G401.6 (cell line): Measurements from ENCODE around the gene GLRX5.

Experiments
- FAIRE-seq: peaks from 2 replicates; lab custom pipeline; 2012; peaks lifted over from hg19 to GRCh38; lab: Jason Lieb, UNC

Gene GLRX5

GRCh38 chr14:95534299-95535225, at the start of gene GLRX5:
TSS of gene GLRX5 (plus strand) at chr14:95535050. CDS start at chr14:95535090, 40 bp downstream.
- FAIRE-seq, result peak; percentile 99

- FAIRE-seq, result no peak
These were observed 49.5 kb upstream of the GLRX5 start for GRCh38 chr14:95485222-95485819.

GRCh38 chr14:95486875-95487668, 47.8 kb upstream of the GLRX5 start:
- FAIRE-seq, result no peak

GRCh38 chr14:95487669-95488084, 47.2 kb upstream of the GLRX5 start:
- no peak for FAIRE-seq

- FAIRE-seq, result no peak
These were observed 46.3 kb upstream of the GLRX5 start for GRCh38 chr14:95488376-95489213.

- FAIRE-seq, result no peak
These were observed 45.4 kb upstream of the GLRX5 start for GRCh38 chr14:95489214-95490137.

GRCh38 chr14:95490138-95490509, 44.7 kb upstream of the GLRX5 start:
- FAIRE-seq, result no peak

- no peak for FAIRE-seq
These were observed 44.0 kb upstream of the GLRX5 start for GRCh38 chr14:95490727-95491451.

GRCh38 chr14:95491936-95492608, 42.8 kb upstream of the GLRX5 start:
- FAIRE-seq, result no peak

GRCh38 chr14:95493503-95493902, 41.3 kb upstream of the GLRX5 start:
- no peak for FAIRE-seq

- FAIRE-seq, result no peak
These were observed 40.9 kb upstream of the GLRX5 start for GRCh38 chr14:95493976-95494375.

GRCh38 chr14:95494456-95494855, 40.4 kb upstream of the GLRX5 start:
- FAIRE-seq, result no peak

GRCh38 chr14:95495076-95495475, 39.8 kb upstream of the GLRX5 start:
- FAIRE-seq, result no peak

- no peak for FAIRE-seq
These were observed 39.3 kb upstream of the GLRX5 start for GRCh38 chr14:95495538-95496025.

- no peak for FAIRE-seq
These were observed 38.7 kb upstream of the GLRX5 start for GRCh38 chr14:95496111-95496681.

- no peak for FAIRE-seq
These were observed 38.1 kb upstream of the GLRX5 start for GRCh38 chr14:95496690-95497259.

GRCh38 chr14:95497561-95498011, 37.3 kb upstream of the GLRX5 start:
- FAIRE-seq, result no peak

GRCh38 chr14:95498622-95499353, 36.1 kb upstream of the GLRX5 start:
- FAIRE-seq, result no peak
